Mesothelial cell of epicardium (in vitro differentiated cells): ENCODE results near the gene MYOF. TPM values are rescaled to one million over a fixed set of nuclear protein-coding genes. Genes with fewer than 3 reads are reported as not detected.

Source experiments
- DNase-seq, 2 experiments: peaks; one replicate each; pipeline ENCODE4 v3.0.0; 2021; ENCODE audit warnings: low spot score in 2 of 2; ENCODE audit not compliant: unreplicated experiment in 2 of 2
- H3K27ac Mint-ChIP-seq: 2 replicates; pipeline ENCODE4 v1.8.0; 2021; ENCODE audit warnings: mixed read lengths
- H3K27me3 Mint-ChIP-seq: 2 replicates; pipeline ENCODE4 v1.8.0; 2021; ENCODE audit warnings: low read depth, mixed read lengths
- H3K36me3 Mint-ChIP-seq: 2 replicates; pipeline ENCODE4 v1.8.0; 2021; ENCODE audit warnings: mixed read lengths
- H3K4me1 Mint-ChIP-seq: 2 replicates; pipeline ENCODE4 v1.8.0; 2021; ENCODE audit warnings: mixed read lengths
- H3K4me3 Mint-ChIP-seq: 2 replicates; pipeline ENCODE4 v1.8.0; 2021; ENCODE audit warnings: mild to moderate bottlenecking, moderate library complexity, mixed read lengths
- H3K9me3 Mint-ChIP-seq: 2 replicates; pipeline ENCODE4 v1.8.0; 2021; ENCODE audit warnings: mixed read lengths
- CTCF ChIP-seq: fragments of 200-600 bp; sonication (generic); IDR thresholded peaks from one replicate; pipeline ENCODE4 v1.5.0; 2021; ENCODE audit warnings: antibody characterized with exemption; ENCODE audit not compliant: unreplicated experiment
- total RNA-seq: library from RNA; stranded (reverse); gene quantifications from 3 replicates; pipeline ENCODE4 v1.2.1, GENCODE V29; 2021

MYOF gene
- total RNA-seq, 1 donor from 2014 or later: 56.0 TPM

GRCh38 chr10:93498166-93498565 is 16.0 kb upstream of the MYOF start:
- H3K36me3 Mint-ChIP-seq: no peaks in the 10 kb centered on the region
- peaks cover 30% of the 10 kb centered on the region for H3K4me1 Mint-ChIP-seq
- peaks cover 8% of the 10 kb centered on the region for H3K27me3 Mint-ChIP-seq
- TF ChIP-seq CTCF: no peak
- H3K27ac Mint-ChIP-seq: no peak overlapping the region
- H3K9me3 Mint-ChIP-seq: no peaks in the 10 kb centered on the region
- peak overlapping the region; percentile 58 for H3K4me3 Mint-ChIP-seq
- DNase-seq: no peak

GRCh38 chr10:93496322-93497041 is 14.3 kb upstream of the MYOF start, which contains the start of gene CEP55:
CEP55 (plus strand) TSS chr10:93496612; CDS start chr10:93500052, 3,440 bp downstream.
- Mint-ChIP-seq H3K27me3 (peaks cover 8% of the 10 kb centered on the region), H3K9me3 (no peaks in the 10 kb centered on the region), H3K4me1 (peaks cover 17% of the 10 kb centered on the region), H3K4me3 (peak within 1 kb of the TSS; percentile 90), H3K36me3 (no peaks in the 10 kb centered on the region), H3K27ac (peak within 1 kb of the TSS; percentile 85)
- no peak for TF ChIP-seq CTCF
- DNase-seq: peak; percentile 94 to 97

- Mint-ChIP-seq H3K4me1 (peaks cover 17% of the 10 kb centered on the region), H3K4me3 (peak overlapping the region; percentile 90), H3K36me3 (no peaks in the 10 kb centered on the region), H3K27me3 (peaks cover 8% of the 10 kb centered on the region), H3K27ac (peak overlapping the region; percentile 85), H3K9me3 (no peaks in the 10 kb centered on the region)
- no peak for DNase-seq
- TF ChIP-seq CTCF: no peak
Measured at GRCh38 chr10:93495654-93496321, 13.7 kb upstream of the MYOF start.

- TF ChIP-seq CTCF: no peak
- no peak overlapping the region for H3K4me3 Mint-ChIP-seq
- H3K36me3 Mint-ChIP-seq: no peaks in the 10 kb centered on the region
- H3K9me3 Mint-ChIP-seq: no peaks in the 10 kb centered on the region
- H3K27me3 Mint-ChIP-seq: peaks cover 8% of the 10 kb centered on the region
- no peak overlapping the region for H3K27ac Mint-ChIP-seq
- DNase-seq: no peak
- H3K4me1 Mint-ChIP-seq: peaks cover 17% of the 10 kb centered on the region
Measured at GRCh38 chr10:93494494-93494893, 12.4 kb upstream of the MYOF start.

GRCh38 chr10:93493162-93493561 is 11.0 kb upstream of the MYOF start:
- Mint-ChIP-seq H3K36me3 (no peaks in the 10 kb centered on the region), H3K27ac (no peak overlapping the region), H3K9me3 (no peaks in the 10 kb centered on the region), H3K4me3 (no peak overlapping the region), H3K4me1 (peaks cover 13% of the 10 kb centered on the region), H3K27me3 (peaks cover 8% of the 10 kb centered on the region)
- TF ChIP-seq CTCF: no peak
- no peak for DNase-seq
